Esophagus mucosa (tissue), 1 donor: Measurements from ENCODE around the gene DDX41. TPM values are rescaled to one million over a fixed set of nuclear protein-coding genes. Genes with fewer than 3 reads are reported as not detected.
"Not testable (repeated sequence)": the region's sequence is repeated elsewhere in the genome, so short reads cannot be mapped to it uniquely, and the experiment has no call there.

Experiments
- ATAC-seq: fragments of 200-7000 bp; cut with Tn5 transposase; one replicate; pipeline ENCODE4 v1.9.1; 2020
- total RNA-seq: library from RNA; stranded (reverse); gene quantifications from one replicate; pipeline ENCODE4 v1.2.4, GENCODE V29; 2023
- donor health status: DM: yes; HTN: yes; CAD: no.

DDX41 gene
- total RNA-seq, 1 donor from 2014 or later: 64.2 TPM

GRCh38 chr5:177497292-177498012 lies 19.3 kb downstream of the DDX41 start, which contains the start of gene PDLIM7:
Gene PDLIM7 (minus strand): TSS chr5:177497604. CDS start chr5:177496512, 1,092 bp downstream.
- ATAC-seq: peak; percentile 86

GRCh38 chr5:177496727-177497291 lies 20.0 kb downstream of the DDX41 start:
- ATAC-seq: peak; percentile 35

DNA sequence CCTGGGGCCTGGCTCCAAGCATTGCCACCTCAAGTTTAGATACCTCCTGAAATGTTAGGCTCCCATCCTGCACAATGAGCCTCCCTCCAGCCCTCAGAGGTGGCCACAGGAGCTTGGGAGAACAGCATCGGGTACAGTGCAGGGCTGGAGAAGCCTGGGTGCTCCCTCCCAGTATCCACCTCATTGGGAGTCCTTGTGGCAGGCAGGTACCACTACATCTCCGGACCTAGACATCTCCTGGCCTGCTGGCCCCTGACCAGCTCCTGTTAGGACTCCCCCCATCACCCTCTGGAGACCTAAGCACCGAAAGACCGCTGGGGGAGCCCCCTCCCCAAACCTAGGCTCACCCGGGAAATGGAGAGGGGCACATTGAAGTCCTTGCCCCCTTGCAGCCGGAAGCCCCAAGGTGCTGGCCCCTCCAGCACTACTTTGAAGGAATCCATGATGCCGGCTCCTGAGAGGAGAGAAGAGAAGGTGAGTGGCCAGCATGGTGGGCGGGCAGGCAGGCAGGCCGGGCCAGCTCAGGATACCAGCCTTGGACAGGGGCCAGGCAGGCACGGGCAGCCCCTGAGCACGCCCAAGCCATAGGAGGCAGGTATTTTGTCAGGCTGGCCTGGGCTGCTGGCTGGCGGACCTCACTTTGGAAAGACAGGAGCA lies 20.6 kb downstream of the DDX41 start:
- ATAC-seq: no peak

DNA sequence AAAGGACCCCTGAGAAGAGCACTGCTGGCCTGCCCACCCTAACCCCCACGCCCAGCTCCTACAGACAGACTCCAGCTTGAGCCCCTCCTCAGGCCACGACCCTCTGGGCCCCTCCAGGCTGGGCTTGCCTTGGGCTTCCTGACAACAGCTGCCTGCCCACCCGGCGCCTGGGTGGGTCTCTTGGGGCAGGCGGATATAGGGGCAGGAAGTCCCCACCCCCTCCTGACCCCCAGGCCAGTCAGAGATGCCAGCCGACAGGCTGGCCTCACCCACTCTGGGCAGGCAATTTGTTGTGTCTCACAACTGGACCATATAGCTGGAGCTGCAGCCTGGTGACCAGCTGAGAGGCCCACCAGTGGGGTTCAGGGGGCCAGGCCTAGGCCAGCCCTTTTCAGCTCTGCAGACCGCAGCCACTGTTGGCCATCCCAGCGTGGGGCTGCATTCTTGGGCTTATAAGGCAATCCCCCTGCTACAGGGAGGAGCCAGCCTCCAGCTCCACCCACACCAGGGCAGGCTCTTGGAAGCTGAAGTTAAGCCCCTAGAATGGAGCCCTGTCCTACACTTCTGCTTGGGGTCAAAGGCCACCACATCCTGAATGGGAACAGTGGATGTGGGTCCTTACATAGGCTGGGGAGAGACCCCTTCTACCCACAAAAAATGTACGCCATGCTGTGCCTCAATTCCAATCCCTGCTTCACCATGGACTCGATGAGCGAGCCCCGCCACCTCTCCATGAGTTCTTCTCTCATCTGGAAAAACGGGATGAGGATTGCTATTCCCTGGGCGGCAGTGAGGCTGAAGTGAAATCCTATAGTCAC lies 21.3 kb downstream of the DDX41 start:
- no peak for ATAC-seq

- ATAC-seq: peak; percentile 48
These were observed 22.2 kb downstream of the DDX41 start for GRCh38 chr5:177494346-177495195.

DNA sequence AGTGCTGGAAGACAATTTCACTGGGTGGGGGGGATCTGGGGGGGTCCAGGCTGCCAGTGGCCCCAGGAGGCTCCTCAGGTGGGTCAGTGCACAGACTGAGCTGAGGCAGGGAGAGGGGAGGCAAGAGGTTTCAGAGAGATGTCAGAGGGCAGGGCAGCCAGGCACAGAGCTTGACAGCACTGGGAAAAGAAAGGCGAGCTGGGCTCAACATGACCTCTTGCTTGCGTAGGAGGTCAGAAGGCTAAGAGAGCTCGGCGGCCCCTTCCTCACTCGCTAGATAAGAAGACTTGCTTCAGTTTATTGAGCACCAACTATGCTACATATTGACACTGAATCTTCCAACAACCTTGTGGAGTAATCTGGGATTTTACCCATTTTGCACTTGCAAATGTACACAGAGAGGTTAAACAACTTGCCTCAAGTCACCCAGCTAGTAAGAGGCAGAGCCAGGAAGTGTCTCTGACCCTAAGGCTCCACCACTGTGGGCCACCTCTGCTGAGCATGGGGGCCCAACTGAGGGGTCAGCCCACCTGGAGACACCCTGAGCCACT lies 22.9 kb downstream of the DDX41 start:
- no peak for ATAC-seq

GRCh38 chr5:177492841-177493240 lies 23.9 kb downstream of the DDX41 start:
- no peak for ATAC-seq

DNA sequence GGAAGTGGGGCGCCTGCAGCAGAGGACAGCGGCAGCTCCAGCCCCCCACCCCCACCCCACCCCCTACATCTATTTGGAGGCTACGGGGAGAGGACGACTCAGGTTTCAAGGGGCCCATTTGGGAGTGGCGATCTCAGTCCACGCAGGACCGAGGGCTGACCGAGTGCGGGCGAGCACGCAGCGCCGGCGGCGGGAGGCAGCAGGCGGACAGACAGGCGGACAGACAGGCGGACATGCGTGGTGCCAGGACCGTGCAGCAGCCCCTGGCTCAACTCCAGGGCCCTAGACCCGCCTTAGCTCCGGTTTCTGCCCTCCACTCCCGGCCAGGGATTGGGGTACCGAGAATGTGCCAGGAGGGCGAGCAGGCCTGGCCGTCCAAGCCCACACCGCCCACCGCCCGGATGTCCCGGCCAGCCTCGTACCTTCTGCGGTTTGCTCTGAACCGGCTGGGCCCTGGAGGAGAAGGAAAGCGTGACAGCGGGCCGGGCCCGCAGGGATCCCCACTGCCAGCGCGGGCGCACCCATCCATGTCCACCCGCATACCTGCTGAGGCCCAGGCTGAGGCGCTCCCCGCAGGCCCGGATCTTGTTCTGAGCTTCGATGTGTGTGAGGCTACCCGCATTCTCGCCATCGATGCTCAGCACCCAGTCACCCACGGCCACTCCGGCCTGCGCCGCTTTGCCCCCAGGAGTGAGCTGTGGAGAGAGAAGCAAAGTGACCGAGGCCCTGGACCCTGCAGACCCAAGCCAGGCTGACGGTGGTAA lies 24.6 kb downstream of the DDX41 start:
- ATAC-seq: no peak

DNA sequence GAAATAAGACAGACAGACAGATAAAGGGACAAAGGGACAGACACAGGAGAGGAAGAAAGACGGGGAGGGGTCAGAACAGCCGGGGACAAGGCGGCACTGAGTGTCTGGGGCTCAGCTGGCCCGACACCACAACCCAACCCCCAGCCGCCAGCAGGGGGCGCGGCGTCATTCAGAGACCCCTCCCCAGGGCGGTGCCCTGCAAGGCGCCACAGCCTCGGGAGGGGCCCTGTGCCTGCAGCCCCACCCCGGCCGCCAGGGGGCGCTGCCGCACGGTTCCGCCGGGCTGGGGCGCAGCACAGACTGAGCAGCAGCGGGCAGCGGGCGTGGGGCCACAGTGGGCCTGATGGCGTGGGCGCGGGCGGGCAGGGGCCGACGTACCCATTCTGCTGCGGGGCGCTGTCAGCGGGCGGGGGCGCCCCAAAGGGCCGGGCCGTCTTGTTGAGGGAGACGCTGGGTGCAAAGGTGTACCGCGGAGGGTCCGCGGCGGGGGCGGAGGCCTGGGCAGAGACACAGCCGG lies 25.3 kb downstream of the DDX41 start:
- no peak for ATAC-seq

DNA sequence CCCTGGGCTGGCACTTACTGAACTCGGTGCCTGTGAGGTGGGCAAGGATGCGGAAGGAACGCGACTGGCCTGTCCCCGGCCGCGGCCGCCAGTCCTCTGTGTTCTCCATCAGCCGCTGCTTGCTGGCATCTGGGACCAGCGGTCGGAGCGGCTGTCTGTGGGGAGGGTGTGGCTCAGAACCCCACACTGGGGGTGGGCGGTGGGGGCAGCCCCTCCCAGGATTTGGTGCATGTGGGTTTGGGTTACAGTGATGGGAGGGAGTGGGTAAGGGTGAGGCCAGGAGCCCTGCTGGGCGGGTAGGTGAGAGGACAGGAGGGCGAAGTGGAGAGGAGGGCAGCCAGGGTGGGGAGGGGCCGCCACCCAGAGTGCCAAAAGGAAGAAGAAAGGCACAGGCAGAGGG lies 25.8 kb downstream of the DDX41 start:
- no peak for ATAC-seq

DNA sequence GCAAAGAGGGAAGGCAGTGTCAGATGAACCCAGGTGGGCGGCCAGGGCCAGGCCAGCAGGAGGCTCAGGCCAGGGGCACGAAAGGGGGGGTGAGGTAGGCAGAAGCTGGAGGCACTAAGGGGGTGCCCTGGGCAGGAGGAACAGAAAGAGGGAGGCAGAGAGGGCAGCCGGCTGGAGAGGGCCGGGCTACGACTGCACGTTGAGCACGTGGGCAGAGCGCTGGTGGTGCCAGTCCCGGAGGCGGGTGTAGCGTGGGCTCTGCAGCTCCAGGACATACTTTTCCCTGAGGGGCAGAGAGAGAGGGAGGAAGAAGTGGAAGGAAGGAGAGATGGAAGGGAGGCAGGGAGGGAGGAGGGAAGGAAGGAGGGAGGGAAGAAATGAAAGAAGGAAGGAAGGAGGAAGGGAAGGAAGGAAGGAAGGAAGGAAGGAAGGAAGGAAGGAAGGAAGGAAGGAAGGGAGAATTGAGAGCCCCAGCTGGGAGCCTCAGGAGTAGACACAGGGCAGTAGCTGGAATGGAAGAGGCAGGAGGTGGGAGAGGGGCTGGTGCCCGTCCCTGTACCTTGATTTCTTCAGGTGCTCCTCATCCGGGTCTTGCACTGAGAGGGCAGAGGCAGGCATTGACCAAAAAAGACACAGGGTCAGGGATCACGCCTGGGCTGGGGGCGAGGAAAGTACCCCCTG lies 26.3 kb downstream of the DDX41 start:
- no peak for ATAC-seq

- ATAC-seq: no peak
These were observed 27.5 kb downstream of the DDX41 start for GRCh38 chr5:177489119-177489716.

DNA sequence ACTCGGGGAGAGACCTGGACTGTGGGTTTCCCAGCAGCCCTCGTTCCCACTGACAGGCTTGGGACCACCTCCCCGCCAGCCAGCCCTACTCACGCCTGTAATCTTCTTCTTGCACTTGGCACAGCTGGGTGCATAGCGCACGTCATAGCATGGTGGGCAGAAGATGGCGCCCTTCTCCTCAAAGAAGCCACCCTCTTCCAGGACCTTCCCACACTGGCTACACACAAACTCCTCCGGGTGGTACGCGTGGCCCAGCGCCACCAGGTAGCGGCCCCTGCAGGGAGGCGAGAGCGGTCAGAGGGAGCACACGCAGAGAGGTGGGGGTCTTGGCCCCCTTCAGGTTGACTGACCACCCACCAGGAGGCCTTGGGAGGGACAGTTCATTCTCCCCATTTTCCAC lies 28.8 kb downstream of the DDX41 start:
- ATAC-seq: no peak

DNA sequence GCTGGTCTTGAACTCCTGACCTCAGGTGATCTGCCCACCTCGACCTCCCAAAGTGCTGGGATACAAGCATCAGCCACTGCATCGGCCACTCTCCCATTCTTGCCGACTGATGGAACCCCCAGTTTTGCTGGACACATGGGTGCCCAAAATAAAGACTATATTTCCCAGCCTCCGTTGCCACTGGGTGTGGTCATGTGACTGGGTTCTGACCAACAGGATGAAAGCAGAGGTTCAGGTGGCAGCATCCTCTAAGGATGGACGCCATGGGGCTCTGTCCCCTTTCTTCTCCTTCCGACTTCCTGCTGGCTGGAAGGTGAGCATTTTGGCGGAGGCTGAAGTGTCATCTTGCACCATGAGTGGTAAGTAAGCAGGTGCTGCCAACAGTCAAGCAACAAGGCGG lies 29.6 kb downstream of the DDX41 start:
- ATAC-seq: no peak

DNA sequence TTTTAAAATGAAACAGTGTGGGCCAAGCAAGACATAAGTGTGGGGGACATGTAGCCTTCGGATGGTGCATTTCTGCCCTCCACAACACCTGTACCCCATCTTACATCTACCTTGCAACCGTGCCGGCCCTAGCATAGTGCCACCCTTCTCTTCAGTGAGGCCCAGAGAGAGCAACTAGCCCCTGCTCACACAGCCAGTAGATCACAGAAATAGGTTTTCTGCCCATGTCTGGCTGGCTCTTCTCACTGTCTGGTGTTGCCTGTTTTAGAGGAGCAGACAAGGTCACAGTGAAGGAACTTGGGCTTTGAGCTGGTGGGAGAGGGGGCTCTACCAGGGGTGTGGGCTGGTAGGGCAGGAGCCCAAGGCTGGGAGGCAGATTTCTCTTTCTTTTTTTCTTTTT lies 30.5 kb downstream of the DDX41 start:
- ATAC-seq: no peak

- ATAC-seq: not testable (repeated sequence)
These were observed 31.0 kb downstream of the DDX41 start for GRCh38 chr5:177485753-177486152.

DNA sequence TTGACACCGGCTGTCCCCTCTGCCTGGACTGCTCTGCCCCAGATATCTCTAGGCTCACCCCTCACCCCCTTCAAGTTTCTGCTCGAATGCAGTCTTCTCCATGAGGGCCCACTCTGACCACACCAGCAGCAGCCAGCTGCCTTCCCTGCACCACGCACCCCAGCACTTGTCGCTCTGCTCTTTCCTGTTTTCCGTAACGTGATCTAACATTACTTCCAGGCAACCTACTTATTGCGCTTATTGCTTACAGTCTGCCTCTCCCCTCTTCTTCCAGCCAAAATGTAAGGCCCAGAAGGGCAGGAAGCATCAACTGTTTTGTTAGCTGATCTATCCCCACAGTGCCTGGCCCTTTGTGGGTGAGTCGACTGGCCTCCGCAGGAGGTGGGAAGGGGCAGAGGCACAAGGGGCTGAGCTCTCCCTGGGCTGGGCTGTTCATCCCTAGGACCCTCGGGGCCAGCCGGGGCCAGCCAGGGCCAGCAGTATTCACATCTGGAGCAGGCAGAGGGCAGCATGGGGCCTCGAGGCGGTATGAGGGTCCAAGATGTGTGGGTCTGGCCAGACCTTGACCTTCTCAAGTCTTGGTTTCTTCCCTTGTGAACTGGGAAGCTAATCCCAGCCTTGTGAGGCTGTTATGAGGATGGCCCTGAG lies 31.7 kb downstream of the DDX41 start:
- ATAC-seq: peak; percentile 5

- ATAC-seq: no peak
These were observed 32.5 kb downstream of the DDX41 start for GRCh38 chr5:177483994-177484901.
